Neuronal stem cell (in vitro differentiated cells): Measurements from ENCODE around the gene COIL.
"Not testable (repeated sequence)": the region's sequence is repeated elsewhere in the genome, so short reads cannot be mapped to it uniquely, and the experiment has no call there.

ENCODE experiments used
- DNase-seq: peaks from one replicate; pipeline ENCODE4 v3.0.0-alpha.2; 2013; ENCODE audit warnings: low spot score
- H2AFZ ChIP-seq: one replicate; pipeline ENCODE4 v1.6.1; 2013; ENCODE audit warnings: mild to moderate bottlenecking, low read length, inconsistent platforms
- H2AK5ac ChIP-seq: 2 replicates; pipeline ENCODE4 v1.6.1; 2013; ENCODE audit warnings: low read depth, mild to moderate bottlenecking, inconsistent platforms, low read length, moderate library complexity, mixed read lengths
- H2BK120ac ChIP-seq: 2 replicates; pipeline ENCODE4 v1.6.1; 2013; ENCODE audit warnings: low read depth, mild to moderate bottlenecking, inconsistent platforms, low read length, moderate library complexity, mixed read lengths
- H2BK12ac ChIP-seq: one replicate; pipeline ENCODE4 v1.6.1; 2013; ENCODE audit warnings: low read length, inconsistent platforms
- H2BK15ac ChIP-seq: 2 replicates; pipeline ENCODE4 v1.6.1; 2013; ENCODE audit warnings: mild to moderate bottlenecking, low read length, inconsistent platforms, mixed read lengths
- H2BK5ac ChIP-seq: one replicate; pipeline ENCODE4 v1.6.1; 2013; ENCODE audit warnings: inconsistent platforms, mild to moderate bottlenecking, low read length, moderate library complexity
- H3K14ac ChIP-seq: one replicate; pipeline ENCODE4 v1.6.1; 2013; ENCODE audit warnings: low read length, inconsistent platforms
- H3K18ac ChIP-seq: 2 replicates; pipeline ENCODE4 v1.6.1; 2013; ENCODE audit warnings: low read length, inconsistent platforms
- H3K23ac ChIP-seq: 2 replicates; pipeline ENCODE4 v1.6.1; 2013; ENCODE audit warnings: low read depth, mild to moderate bottlenecking, mixed read lengths, low read length, inconsistent platforms; ENCODE audit not compliant: poor library complexity
- H3K27ac ChIP-seq: replicated peaks from 3 replicates; pipeline ENCODE4 v1.5.1; 2013; ENCODE audit warnings: low read length, inconsistent platforms
- H3K27me3 ChIP-seq, 3 experiments: 2 replicates each; pipeline ENCODE4 v1.6.1; 2013; ENCODE audit warnings: low read length in 3 of 3, mild to moderate bottlenecking in 2 of 3, inconsistent platforms in 1 of 3, low read depth in 1 of 3, mixed read lengths in 1 of 3, moderate library complexity in 1 of 3; ENCODE audit not compliant: control insufficient read depth in 3 of 3, insufficient read depth in 3 of 3
- H3K36me3 ChIP-seq, 2 donors: replicated peaks in 1 of 2; 2 replicates each; pipeline ENCODE4 v1.6.1; 2013; ENCODE audit warnings: low read length in 2 of 2; ENCODE audit not compliant: control insufficient read depth in 2 of 2, insufficient read depth in 2 of 2
- H3K4ac ChIP-seq: 2 replicates; pipeline ENCODE4 v1.6.1; 2013; ENCODE audit warnings: inconsistent platforms, mild to moderate bottlenecking, low read length, moderate library complexity
- H3K4me1 ChIP-seq, 2 donors: 1 replicate in 1 of 2; 2 replicates in 1 of 2; pipeline ENCODE4 v1.6.1; 2013; ENCODE audit warnings: low read length in 2 of 2, low read depth in 1 of 2; ENCODE audit not compliant: control insufficient read depth in 2 of 2, insufficient read depth in 1 of 2
- H3K4me2 ChIP-seq: one replicate; pipeline ENCODE4 v1.6.1; 2013; ENCODE audit warnings: mild to moderate bottlenecking, low read length, inconsistent platforms; ENCODE audit not compliant: insufficient read depth, poor library complexity, severe bottlenecking
- H3K4me3 ChIP-seq, 2 donors: 2 replicates each; pipeline ENCODE4 v1.5.1; 2013; ENCODE audit warnings: low read length in 2 of 2, mild to moderate bottlenecking in 2 of 2, inconsistent platforms in 1 of 2, moderate library complexity in 1 of 2
- H3K79me1 ChIP-seq: one replicate; pipeline ENCODE4 v1.6.1; 2013; ENCODE audit warnings: low read depth, mild to moderate bottlenecking, inconsistent platforms, low read length, moderate library complexity
- H3K9ac ChIP-seq: one replicate; pipeline ENCODE4 v1.6.1; 2013; ENCODE audit warnings: mild to moderate bottlenecking, low read depth, low read length, inconsistent platforms; ENCODE audit not compliant: poor library complexity
- H3K9me3 ChIP-seq, 2 donors: replicated peaks in 1 of 2; 2 replicates each; pipeline versions ENCODE3 to v1.6.1; 2013; ENCODE audit warnings: low read length in 2 of 2, mild to moderate bottlenecking in 2 of 2, inconsistent platforms in 1 of 2, low read depth in 1 of 2, mixed read lengths in 1 of 2, moderate library complexity in 1 of 2; ENCODE audit not compliant: control insufficient read depth in 2 of 2, insufficient read depth in 1 of 2
- H4K8ac ChIP-seq: one replicate; pipeline ENCODE4 v1.6.1; 2013; ENCODE audit warnings: low read depth, mild to moderate bottlenecking, inconsistent platforms, low read length, moderate library complexity
- H4K91ac ChIP-seq: one replicate; pipeline ENCODE4 v1.6.1; 2013; ENCODE audit warnings: low read length, low read depth, mild to moderate bottlenecking, inconsistent platforms; ENCODE audit not compliant: poor library complexity
- whole genome bisulfite sequencing, 2 donors: extraction: QIAGEN DNeasy Blood & Tissue Kit; methylation state at CpG; one replicate each; pipeline ENCODE4 v1.1.7; 2013; ENCODE audit warnings: missing lambda C conversion rate in 2 of 2, mixed read lengths in 1 of 2; ENCODE audit not compliant: insufficient read length in 2 of 2, insufficient replicate concordance in 1 of 2; ENCODE audit errors: extremely low coverage in 2 of 2; 5-methylcytosine and 5-hydroxymethylcytosine counted together

COIL gene

DNA sequence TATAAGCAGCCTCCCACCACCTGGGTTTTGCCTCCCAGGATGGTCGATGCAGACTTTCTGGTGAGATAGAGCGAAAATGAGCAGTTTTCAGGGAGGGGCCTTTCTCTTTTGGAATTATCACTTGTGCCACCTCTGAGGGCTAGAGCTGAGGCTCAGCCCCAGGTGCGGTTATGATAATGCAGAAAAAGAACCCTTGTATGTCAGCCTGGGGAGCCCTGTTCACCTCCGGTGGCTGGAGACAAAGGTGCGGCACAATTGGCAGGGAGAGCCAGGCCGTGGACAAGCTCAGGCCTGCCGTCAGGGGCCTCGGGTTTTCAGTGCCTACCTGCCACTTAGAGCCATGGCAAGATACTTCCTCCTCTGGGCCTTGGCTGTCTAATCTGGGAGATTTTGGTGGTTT lies 21.5 kb upstream of the COIL start:
- Histone ChIP-seq H2AFZ (no peak overlapping the region), H4K8ac (no peak overlapping the region), H3K4me1 (peaks cover 11 to 19% of the 10 kb centered on the region in 2 donors), H3K36me3 (peaks cover 6 to 15% of the 10 kb centered on the region in 2 donors), H2BK120ac (no peak overlapping the region), H3K4me3 (no peak overlapping the region), H2BK15ac (no peak overlapping the region), H3K18ac (peak overlapping the region; percentile 77), H3K14ac (no peak overlapping the region), H2BK12ac (no peak overlapping the region), H3K9me3 (peaks cover 0 to 2% of the 10 kb centered on the region in 2 donors), H3K79me1 (no peaks in the 10 kb centered on the region), H4K91ac (no peak overlapping the region), H3K4ac (no peak overlapping the region), H3K27ac (no peak overlapping the region), H3K23ac (no peak overlapping the region), H2AK5ac (no peak overlapping the region), H3K4me2 (no peak overlapping the region), H3K27me3 (no peaks in the 10 kb centered on the region), H2BK5ac (no peak overlapping the region), H3K9ac (peak overlapping the region; percentile 33)
- no peak for DNase-seq
- no CpG with 5 or more reads among the region's 8 CpGs for WGBS, 2 donors

DNA sequence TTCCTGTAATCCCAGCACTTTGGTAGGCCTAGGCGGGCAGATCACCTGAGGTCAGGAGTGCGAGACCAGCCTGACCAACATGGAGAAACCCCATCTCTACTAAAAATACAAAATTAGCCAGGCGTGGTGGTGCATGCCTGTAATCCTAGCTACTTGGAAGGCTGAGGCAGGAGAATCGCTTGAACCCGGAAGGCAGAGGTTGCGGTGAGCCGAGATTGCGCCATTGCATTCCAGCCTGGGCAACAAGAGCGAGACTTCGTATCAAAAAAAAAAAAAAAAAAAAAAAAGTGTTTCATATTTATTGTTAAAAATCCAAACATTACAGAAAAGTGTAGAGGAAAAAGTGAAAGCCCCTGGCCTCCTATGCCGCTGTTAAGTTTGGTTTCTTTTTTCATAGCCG lies 19.7 kb upstream of the COIL start:
- not testable (repeated sequence) for H2BK15ac ChIP-seq
- no CpG with 5 or more reads among the region's 12 CpGs for WGBS, 2 donors

DNA sequence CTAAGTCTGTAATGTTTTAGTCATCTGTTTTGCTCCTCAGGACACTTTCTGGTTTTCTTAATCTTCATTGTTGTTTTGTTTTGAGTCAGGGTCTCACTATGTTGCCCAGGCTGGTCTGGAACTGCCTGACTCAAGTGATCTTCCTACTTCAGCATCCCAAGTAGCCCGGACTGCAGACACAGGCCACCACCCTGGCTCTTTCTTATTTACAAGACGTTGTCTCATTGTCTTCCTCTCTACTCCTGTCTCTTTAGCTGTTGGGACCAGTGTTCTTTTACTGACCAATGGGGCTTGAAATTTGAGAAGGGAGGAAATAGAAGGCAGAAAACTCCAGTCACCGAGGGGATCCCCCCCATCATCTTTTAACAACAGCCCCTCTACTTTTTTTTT lies 18.2 kb upstream of the COIL start:
- H3K14ac ChIP-seq, result no peak overlapping the region
- H3K9me3 ChIP-seq, result peaks cover 0 to 2% of the 10 kb centered on the region in 2 donors
- H4K8ac ChIP-seq, result no peak overlapping the region
- no peaks in the 10 kb centered on the region for H3K79me1 ChIP-seq
- H3K36me3 ChIP-seq, result no peaks in the 10 kb centered on the region
- H3K9ac ChIP-seq, result no peak overlapping the region
- H2BK5ac ChIP-seq, result no peak overlapping the region
- H3K27ac ChIP-seq, result no peak overlapping the region
- peaks cover 0 to 4% (median 0%) of the 10 kb centered on the region in 3 experiments for H3K27me3 ChIP-seq
- H3K23ac ChIP-seq, result no peak overlapping the region
- H4K91ac ChIP-seq, result no peak overlapping the region
- H3K4me2 ChIP-seq, result no peak overlapping the region
- no peak overlapping the region for H2BK15ac ChIP-seq
- no peak overlapping the region for H2BK120ac ChIP-seq
- H3K4me1 ChIP-seq, result peaks cover 11 to 23% of the 10 kb centered on the region in 2 donors
- peak overlapping the region; percentile 20 for H3K18ac ChIP-seq
- H2AFZ ChIP-seq, result peak overlapping the region; percentile 93
- peak overlapping the region in 1 of 2 donors; percentile 60 for H3K4me3 ChIP-seq
- no peak overlapping the region for H2BK12ac ChIP-seq
- DNase-seq, result no peak
- no CpG with 5 or more reads among the region's 3 CpGs for WGBS, 2 donors
- H2AK5ac ChIP-seq, result no peak overlapping the region
- no peak overlapping the region for H3K4ac ChIP-seq

More for the DNA sequence above, 19.7 kb upstream of the COIL start:
- not testable (repeated sequence) for H3K9me3 ChIP-seq, H3K27ac ChIP-seq, H3K9ac ChIP-seq, H3K79me1 ChIP-seq, H3K18ac ChIP-seq, H3K4ac ChIP-seq, H2BK12ac ChIP-seq, H2AFZ ChIP-seq, H3K23ac ChIP-seq, DNase-seq, H3K14ac ChIP-seq, H2BK5ac ChIP-seq, H3K4me3 ChIP-seq, H3K27me3 ChIP-seq, H4K8ac ChIP-seq, H2BK120ac ChIP-seq, H3K4me2 ChIP-seq, H2AK5ac ChIP-seq, H4K91ac ChIP-seq, H3K36me3 ChIP-seq
- peaks cover 11 to 23% of the 10 kb centered on the region in 2 donors for H3K4me1 ChIP-seq

DNA sequence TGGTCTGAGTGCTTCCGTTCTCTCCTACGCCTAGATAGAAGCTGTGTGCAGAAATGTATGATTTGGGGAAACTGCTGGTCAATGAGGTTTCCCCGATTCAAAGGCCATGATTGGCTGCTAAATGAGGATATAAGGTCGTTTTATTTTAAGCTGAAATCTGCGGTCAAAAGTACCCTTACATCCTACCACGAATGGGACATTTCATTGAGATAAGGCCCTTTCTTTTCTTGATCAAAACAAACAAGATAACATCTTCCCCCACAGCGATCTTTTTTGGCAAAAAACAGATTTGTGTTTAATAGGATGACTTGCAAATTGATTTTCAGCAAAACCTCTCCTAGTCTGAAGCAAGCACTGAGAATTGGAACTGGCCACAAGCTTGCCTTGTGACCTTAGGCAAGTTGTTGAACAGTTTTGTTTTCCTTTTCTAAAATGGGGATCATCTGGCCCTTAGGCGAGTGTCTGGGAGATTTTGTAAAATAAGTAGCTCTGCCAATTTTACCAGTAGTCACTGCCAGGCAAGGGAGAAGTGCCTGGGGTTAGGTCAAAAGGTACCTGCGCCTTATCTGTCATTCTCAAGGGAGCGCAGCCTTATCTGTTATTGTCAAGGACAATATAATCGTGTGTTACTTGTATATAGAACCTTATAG lies 17.7 kb upstream of the COIL start:
- H3K9me3 ChIP-seq, result peaks cover 0 to 2% of the 10 kb centered on the region in 2 donors
- H3K4ac ChIP-seq, result no peak overlapping the region
- DNase-seq, result no peak
- no peak overlapping the region for H3K14ac ChIP-seq
- no peak overlapping the region for H4K8ac ChIP-seq
- H2BK120ac ChIP-seq, result no peak overlapping the region
- peak overlapping the region; percentile 60 for H3K4me2 ChIP-seq
- H4K91ac ChIP-seq, result no peak overlapping the region
- no peak overlapping the region for H3K9ac ChIP-seq
- no peak overlapping the region for H2BK12ac ChIP-seq
- H2BK5ac ChIP-seq, result no peak overlapping the region
- no peak overlapping the region for H3K18ac ChIP-seq
- H3K23ac ChIP-seq, result no peak overlapping the region
- no peaks in the 10 kb centered on the region for H3K36me3 ChIP-seq
- no peak overlapping the region for H2BK15ac ChIP-seq
- peaks cover 0 to 4% (median 0%) of the 10 kb centered on the region in 3 experiments for H3K27me3 ChIP-seq
- peaks cover 11 to 23% of the 10 kb centered on the region in 2 donors for H3K4me1 ChIP-seq
- no peak overlapping the region for H3K27ac ChIP-seq
- no peaks in the 10 kb centered on the region for H3K79me1 ChIP-seq
- no CpG with 5 or more reads among the region's 11 CpGs for WGBS, 2 donors
- H2AK5ac ChIP-seq, result no peak overlapping the region
- peak overlapping the region; percentile 93 for H2AFZ ChIP-seq
- peak overlapping the region in 1 of 2 donors; percentile 60 for H3K4me3 ChIP-seq
